GM12865 (cell line): Measurements from ENCODE around the gene COL11A1.
A peak's percentile ranks its signal among the peaks of the same experiment; 100 is the strongest.

Experiments
- DNase-seq: peaks from one replicate; pipeline ENCODE4 v3.0.0; 2010; ENCODE audit warnings: low read depth
- H3K4me3 ChIP-seq: 2 replicates; pipeline ENCODE4 v1.5.1; 2011; ENCODE audit warnings: mild to moderate bottlenecking, low read depth, low read length, control low read depth
- CTCF ChIP-seq: IDR thresholded peaks from 2 replicates; pipeline ENCODE4 v1.5.1; 2011; ENCODE audit warnings: low read length, control low read depth, low read depth, inconsistent platforms; ENCODE audit not compliant: insufficient read depth; ENCODE audit errors: missing control alignments

The COL11A1 gene

GRCh38 chr1:103109311-103109920 is 1.1 kb upstream of the COL11A1 start:
- TF ChIP-seq CTCF: no peak
- no peak for DNase-seq
- no peak overlapping the region for H3K4me3 ChIP-seq

- no peak overlapping the region for H3K4me3 ChIP-seq
- no peak for TF ChIP-seq CTCF
- no peak for DNase-seq
Measured at GRCh38 chr1:103107741-103108375, 464 bp downstream of the COL11A1 start.

GRCh38 chr1:103106426-103107341 is 1.6 kb downstream of the COL11A1 start:
- DNase-seq: peak; percentile 47
- peak; percentile 29 for TF ChIP-seq CTCF
- peak overlapping the region; percentile 5; the same call in 1 of the 2 replicates for H3K4me3 ChIP-seq

GRCh38 chr1:103101399-103101798 is 6.9 kb downstream of the COL11A1 start:
- DNase-seq: no peak
- TF ChIP-seq CTCF: no peak
- H3K4me3 ChIP-seq: no peak overlapping the region

GRCh38 chr1:103089221-103089620 is 19.1 kb downstream of the COL11A1 start:
- DNase-seq: no peak
- TF ChIP-seq CTCF: no peak
- H3K4me3 ChIP-seq: no peak overlapping the region

GRCh38 chr1:103087256-103087655 is 21.1 kb downstream of the COL11A1 start:
- DNase-seq: no peak
- no peak for TF ChIP-seq CTCF
- no peak overlapping the region for H3K4me3 ChIP-seq
